AG04450 (cell line): ENCODE results near the gene SH3TC1. TPM values are rescaled to one million over a fixed set of nuclear protein-coding genes. Genes with fewer than 3 reads are reported as not detected.

Experiments used
- CTCF ChIA-PET: fragments of 300-600, 350-600 bp; formaldehyde crosslinking; extraction: SDS; loops from one replicate; lab custom pipeline; 2022; ENCODE audit warnings: antibody characterized with exemption, inconsistent platforms; lab: Charles Lee
- POLR2A ChIA-PET: fragments of 350-600 bp; formaldehyde crosslinking; extraction: SDS; loops from one replicate; lab custom pipeline; 2021; ENCODE audit warnings: antibody characterized with exemption, inconsistent platforms; lab: Yijun Ruan, JAX
- DNase-seq: peaks from one replicate; pipeline ENCODE4 v3.0.0-alpha.2; 2011; ENCODE audit warnings: low read depth, low spot score
- H3K27ac ChIP-seq: one replicate; pipeline ENCODE4 v1.5.1; 2012; ENCODE audit warnings: low read depth, low read length, control low read depth
- H3K27me3 ChIP-seq: one replicate; pipeline ENCODE4 v1.6.0; 2012; ENCODE audit warnings: low read length; ENCODE audit not compliant: control insufficient read depth, insufficient read depth
- H3K4me3 ChIP-seq: 2 replicates; pipeline ENCODE4 v1.5.1; 2011; ENCODE audit warnings: mild to moderate bottlenecking, low read depth, low read length, control low read depth
- H3K9me3 ChIP-seq: 2 replicates; pipeline ENCODE4 v1.5.1; 2012; ENCODE audit warnings: low read length; ENCODE audit not compliant: control insufficient read depth, insufficient read depth
- polyA plus RNA-seq: library from polyadenylated mRNA; depleted of rRNA; stranded (reverse); fragments of >200 nt; gene quantifications from 2 replicates; pipeline ENCODE4 v1.2.3, GENCODE V29; 2011
- TF ChIP-seq, protein P1 (sequence below): IDR thresholded peaks from 2 replicates; pipeline ENCODE4 v1.5.1; 2011; ENCODE audit warnings: low read depth, low read length, control low read depth, inconsistent platforms

SH3TC1 gene
- polyA plus RNA-seq, 1 experiment = 0.98 TPM

DNA sequence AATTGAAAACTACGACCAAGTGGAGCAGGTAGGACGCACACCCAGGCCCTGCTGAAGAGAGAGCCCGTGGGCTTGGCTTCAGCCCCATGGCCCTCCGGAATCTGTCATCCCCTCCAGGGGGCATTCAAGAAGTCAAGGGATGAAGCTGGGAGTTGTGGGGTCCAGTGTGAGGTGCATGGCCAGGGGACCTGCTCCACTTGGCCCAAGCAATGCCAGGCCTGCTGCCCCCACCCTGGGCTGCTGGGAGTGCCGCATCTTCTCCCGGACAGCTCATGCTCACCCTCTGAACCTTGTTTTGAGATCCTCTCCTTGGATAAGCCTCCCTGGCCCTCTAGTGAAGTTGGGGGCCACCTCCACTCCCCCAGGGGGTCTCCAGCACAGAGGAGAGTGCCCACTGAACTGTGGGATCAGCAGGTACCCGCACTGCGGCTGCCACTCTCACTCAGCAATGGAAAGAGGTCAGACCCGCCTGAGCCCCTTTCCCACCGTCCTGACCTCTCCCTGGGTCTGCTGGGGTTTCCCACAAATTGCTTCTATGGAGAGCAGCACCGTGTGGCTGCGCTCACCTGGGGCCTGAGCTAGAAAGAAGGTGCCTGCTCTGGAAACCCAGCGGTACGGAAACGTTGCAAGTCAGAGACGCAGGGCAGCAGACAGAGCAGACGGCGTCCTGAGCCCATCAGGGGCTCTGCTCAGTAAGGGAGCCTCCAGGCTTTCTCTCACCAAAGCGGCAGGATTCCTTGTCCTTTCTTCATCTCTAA lies 35.5 kb upstream of the SH3TC1 start:
- peaks cover 33% of the 10 kb centered on the region for H3K27me3 ChIP-seq
- no peak overlapping the region for H3K27ac ChIP-seq
- TF ChIP-seq, protein P1, sequence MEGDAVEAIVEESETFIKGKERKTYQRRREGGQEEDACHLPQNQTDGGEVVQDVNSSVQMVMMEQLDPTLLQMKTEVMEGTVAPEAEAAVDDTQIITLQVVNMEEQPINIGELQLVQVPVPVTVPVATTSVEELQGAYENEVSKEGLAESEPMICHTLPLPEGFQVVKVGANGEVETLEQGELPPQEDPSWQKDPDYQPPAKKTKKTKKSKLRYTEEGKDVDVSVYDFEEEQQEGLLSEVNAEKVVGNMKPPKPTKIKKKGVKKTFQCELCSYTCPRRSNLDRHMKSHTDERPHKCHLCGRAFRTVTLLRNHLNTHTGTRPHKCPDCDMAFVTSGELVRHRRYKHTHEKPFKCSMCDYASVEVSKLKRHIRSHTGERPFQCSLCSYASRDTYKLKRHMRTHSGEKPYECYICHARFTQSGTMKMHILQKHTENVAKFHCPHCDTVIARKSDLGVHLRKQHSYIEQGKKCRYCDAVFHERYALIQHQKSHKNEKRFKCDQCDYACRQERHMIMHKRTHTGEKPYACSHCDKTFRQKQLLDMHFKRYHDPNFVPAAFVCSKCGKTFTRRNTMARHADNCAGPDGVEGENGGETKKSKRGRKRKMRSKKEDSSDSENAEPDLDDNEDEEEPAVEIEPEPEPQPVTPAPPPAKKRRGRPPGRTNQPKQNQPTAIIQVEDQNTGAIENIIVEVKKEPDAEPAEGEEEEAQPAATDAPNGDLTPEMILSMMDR = no peak
- peaks cover 10% of the 10 kb centered on the region; the same call in 1 of the 2 replicates for H3K9me3 ChIP-seq
- no peak for DNase-seq
- ChIA-PET CTCF (no interaction called here), POLR2A (no interaction called here)
- no peak overlapping the region for H3K4me3 ChIP-seq

DNA sequence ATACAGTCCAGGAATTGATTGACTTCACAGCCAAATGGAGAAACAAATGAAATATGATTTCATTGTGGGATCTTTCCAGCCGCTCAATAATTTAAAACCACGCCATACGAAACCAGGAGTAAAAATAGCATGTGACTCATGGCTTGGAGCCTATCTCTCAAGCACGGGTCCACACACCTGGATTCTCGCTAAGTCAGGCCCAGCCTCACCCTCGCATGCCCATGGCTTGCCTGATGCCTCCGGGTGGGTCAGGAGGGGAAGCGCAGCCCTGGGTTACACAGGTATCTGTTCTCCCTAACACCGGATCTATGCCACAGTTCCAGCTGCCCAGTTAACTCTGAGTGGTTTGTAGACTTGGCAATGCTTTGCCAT lies 34.9 kb upstream of the SH3TC1 start:
- no peak for DNase-seq
- CTCF ChIA-PET = no interaction called here
- POLR2A ChIA-PET = no interaction called here
- Histone ChIP-seq H3K27ac (no peak overlapping the region), H3K27me3 (peaks cover 38% of the 10 kb centered on the region), H3K9me3 (peaks cover 11% of the 10 kb centered on the region; the same call in 1 of the 2 replicates), H3K4me3 (no peak overlapping the region)
- TF ChIP-seq, protein P1 = no peak

DNA sequence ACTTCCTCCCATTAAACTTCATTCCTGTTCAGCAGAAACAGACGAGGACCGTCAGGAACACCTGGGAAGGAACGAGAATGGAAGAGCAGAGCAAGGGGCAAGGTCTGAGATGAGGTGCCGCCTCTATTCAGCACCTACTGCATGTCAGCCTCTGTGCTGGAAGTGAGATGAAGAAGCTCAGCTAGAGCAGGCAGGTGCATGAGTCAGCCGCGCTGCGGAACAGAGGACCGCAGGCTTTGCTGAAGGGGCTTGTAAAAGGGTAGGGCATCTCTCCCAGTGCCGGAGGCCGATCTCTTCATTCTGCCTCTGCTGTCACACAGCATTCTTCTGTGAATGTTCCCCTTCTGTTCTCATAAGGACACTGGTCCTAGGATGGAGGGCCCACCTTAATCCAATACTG lies 34.4 kb upstream of the SH3TC1 start:
- CTCF ChIA-PET = interaction anchor here (1.0 kb wide), 1 partner anchor 12 kb away, joined by 4 read pairs; no protein-coding TSS in a partner anchor
- TF ChIP-seq, protein P1 = no peak

DNA sequence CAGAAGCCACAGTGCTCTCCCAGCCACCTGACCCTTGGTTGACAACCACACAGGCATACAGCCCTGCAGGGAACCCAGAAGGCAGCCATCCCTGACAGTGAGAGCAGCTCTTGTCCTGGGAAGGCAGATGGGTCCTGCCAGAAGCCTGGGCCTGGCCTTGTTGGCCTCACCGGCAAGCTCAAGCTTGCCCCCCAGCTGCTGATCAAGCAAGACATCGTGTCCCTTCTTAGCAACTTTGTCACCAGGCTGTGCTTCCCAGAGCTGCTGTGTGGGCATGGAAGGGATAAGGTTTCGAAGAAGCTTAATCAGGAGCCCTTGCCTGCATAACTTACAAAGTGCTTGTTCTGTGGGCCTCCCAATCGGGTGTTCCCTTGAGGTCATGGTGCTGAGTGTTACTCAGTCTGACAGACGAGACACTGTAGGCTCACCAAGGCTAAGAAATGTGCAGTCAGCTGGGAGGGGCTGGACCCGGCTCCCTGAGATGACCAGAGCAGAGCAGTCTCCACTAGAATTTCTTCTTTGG lies 33.7 kb upstream of the SH3TC1 start:
- POLR2A ChIA-PET = no interaction called here
- TF ChIP-seq, protein P1 = no peak
- Histone ChIP-seq H3K4me3 (no peak overlapping the region), H3K27me3 (peaks cover 43% of the 10 kb centered on the region), H3K9me3 (peaks cover 11% of the 10 kb centered on the region), H3K27ac (no peak overlapping the region)
- CTCF ChIA-PET = interaction anchor here (1.0 kb wide), 1 partner anchor 11 kb away, joined by 4 read pairs; no protein-coding TSS in a partner anchor
- DNase-seq = no peak

More for the DNA sequence above, 34.4 kb upstream of the SH3TC1 start:
- POLR2A ChIA-PET = no interaction called here
- no peak for DNase-seq
- Histone ChIP-seq H3K4me3 (no peak overlapping the region), H3K27ac (no peak overlapping the region), H3K9me3 (peaks cover 11% of the 10 kb centered on the region; the same call in 1 of the 2 replicates), H3K27me3 (peaks cover 41% of the 10 kb centered on the region)

DNA sequence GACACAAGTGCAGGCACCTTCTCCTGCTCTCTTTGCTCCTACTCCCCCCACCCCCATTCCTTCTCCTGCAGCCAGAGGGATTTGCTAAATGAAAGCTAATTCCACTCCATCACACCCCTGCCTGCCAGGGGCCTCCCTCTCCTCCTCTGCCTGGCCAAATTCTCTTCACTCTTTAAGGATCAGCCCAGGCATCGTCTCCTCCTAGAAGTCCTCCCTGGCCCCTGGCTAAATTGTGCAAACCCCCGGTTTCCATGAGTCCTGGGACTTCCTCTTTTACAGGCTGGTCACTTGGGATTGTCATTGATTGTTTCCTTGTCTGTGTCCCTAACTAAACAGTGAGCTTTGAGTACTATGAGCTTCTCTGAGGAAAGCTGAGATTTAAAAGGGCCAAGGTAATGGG lies 31.8 kb upstream of the SH3TC1 start:
- Histone ChIP-seq H3K27me3 (peaks cover 55% of the 10 kb centered on the region), H3K9me3 (peaks cover 11% of the 10 kb centered on the region), H3K4me3 (no peak overlapping the region), H3K27ac (no peak overlapping the region)
- no peak for DNase-seq
- POLR2A ChIA-PET = no interaction called here
- TF ChIP-seq, protein P1 = no peak
- CTCF ChIA-PET = interaction anchor here (2.7 kb wide), 1 partner anchor 10 kb away, joined by 18 read pairs; no protein-coding TSS in a partner anchor
